Peyer's patch (tissue), 4 donors: Measurements from ENCODE around the gene PRDX5. TPM values are rescaled to one million over a fixed set of nuclear protein-coding genes. Genes with fewer than 3 reads are reported as not detected.
A peak's percentile ranks its signal among the peaks of the same experiment; 100 is the strongest.

Experiments used
- DNase-seq, 3 donors: peaks; one replicate each; pipeline ENCODE4 v3.0.0-alpha.2; 2017 to 2019
- H3K27ac ChIP-seq, 4 donors: fragments of 200-600 bp; sonication (generic); one replicate each; pipeline ENCODE4 v1.5.1; 2016 to 2019
- H3K27me3 ChIP-seq, 2 donors: fragments of 200-600 bp; sonication (generic); one replicate each; pipeline ENCODE4 v1.5.1; 2019
- H3K36me3 ChIP-seq, 3 donors: fragments of 200-600 bp; sonication (generic); one replicate each; pipeline ENCODE4 v1.5.1; 2016 to 2019
- H3K4me1 ChIP-seq, 4 donors: fragments of 200-600 bp; sonication (generic); one replicate each; pipeline ENCODE4 v1.5.1; 2016 to 2019
- H3K4me3 ChIP-seq, 4 donors: fragments of 200-600 bp; sonication (generic); 1 replicate in 3 of 4; 2 replicates in 1 of 4; pipeline ENCODE4 v1.5.1; 2016 to 2019; ENCODE audit warnings: mild to moderate bottlenecking in 1 of 4
- H3K9me3 ChIP-seq, 4 donors: fragments of 200-600 bp; sonication (generic); one replicate each; pipeline ENCODE4 v1.5.1; 2016 to 2019; ENCODE audit warnings: mild to moderate bottlenecking in 1 of 4
- CTCF ChIP-seq, 6 experiments: fragments of 450-650 bp in 4 of 6; fragments of 200-600 bp in 2 of 6; sonication (generic) in 1 of 6; IDR thresholded peaks; one replicate each; pipeline ENCODE4 v1.5.1; 2017 to 2019; ENCODE audit warnings: antibody characterized with exemption in 6 of 6, mild to moderate bottlenecking in 3 of 6, moderate library complexity in 1 of 6
- POLR2A ChIP-seq, 2 donors: fragments of 450-650 bp; IDR thresholded peaks; one replicate each; pipeline ENCODE4 v1.5.1; 2017; ENCODE audit warnings: antibody characterized with exemption in 2 of 2, mild to moderate bottlenecking in 2 of 2, moderate library complexity in 2 of 2
- total RNA-seq, 4 donors: library from RNA; depleted of rRNA; stranded (reverse); fragments of >200 nt; gene quantifications; one replicate each; pipeline ENCODE4 v1.1.0, GENCODE V29; 2016

Gene PRDX5
- total RNA-seq, 4 donors from 2014 or later, result 202 to 345 (median 268) TPM

- peak in 1 of 3 donors; percentile 44 for DNase-seq
- Histone ChIP-seq H3K4me3 (no peak overlapping the region), H3K27ac (peak overlapping the region in 1 of 4 donors; percentile 56), H3K4me1 (peaks cover 8 to 49% (median 21%) of the 10 kb centered on the region in 4 donors), H3K9me3 (no peaks in the 10 kb centered on the region), H3K27me3 (no peaks in the 10 kb centered on the region), H3K36me3 (no peaks in the 10 kb centered on the region)
- TF ChIP-seq CTCF (IDR thresholded peaks at IDR 0.05) (no peak), POLR2A (IDR thresholded peaks at IDR 0.05) (no peak)
Measured at GRCh38 chr11:64330888-64331287, 13.0 kb downstream of the PRDX5 start.

DNA sequence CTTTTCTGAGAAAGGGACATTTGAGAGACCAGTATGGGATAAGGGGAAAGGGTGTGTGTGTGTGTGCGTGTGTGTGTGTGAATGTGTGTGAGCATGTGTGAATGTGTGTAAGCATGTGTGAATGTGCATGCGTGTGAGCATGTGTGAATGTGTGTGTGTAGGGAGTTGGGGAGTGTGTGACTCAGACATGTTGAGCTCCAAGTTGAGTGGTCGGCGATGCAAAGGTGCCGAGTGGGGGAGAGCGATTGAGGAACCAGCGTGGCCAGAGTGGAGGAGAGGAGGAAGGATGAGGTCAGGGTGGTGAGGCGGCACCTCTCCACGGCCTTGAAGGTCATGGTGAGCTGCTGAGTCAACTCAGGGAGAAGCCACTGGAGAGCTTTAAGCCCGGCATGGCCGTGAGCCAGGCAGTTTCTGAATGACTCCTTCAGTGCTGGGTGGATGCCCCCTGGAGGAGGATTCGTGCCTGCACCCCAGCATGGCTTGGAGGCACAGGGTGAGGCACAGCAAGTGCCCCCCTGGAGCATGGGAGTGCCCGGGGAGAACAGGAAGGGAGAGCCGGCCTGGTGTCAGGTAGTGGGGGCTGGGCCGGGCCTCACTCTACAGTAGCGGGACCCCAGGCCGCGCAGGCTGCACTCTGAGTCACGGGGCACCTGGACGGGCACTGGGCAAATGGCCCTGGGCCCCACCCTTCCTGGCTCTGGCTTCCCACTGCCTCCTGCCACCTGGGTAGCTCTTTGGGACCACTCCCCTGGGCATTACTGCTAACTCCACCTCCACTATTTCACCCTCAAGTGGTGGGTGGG is 13.8 kb downstream of the PRDX5 start:
- peak; percentile 73 to 94 (median 93) for DNase-seq
- H3K36me3 ChIP-seq, result no peaks in the 10 kb centered on the region
- H3K27ac ChIP-seq, result peak overlapping the region in 3 of 4 donors; percentile 13 to 63 (median 56)
- no peak for TF ChIP-seq POLR2A (IDR thresholded peaks at IDR 0.05)
- peak; percentile 20 to 74 (median 60) for TF ChIP-seq CTCF (IDR thresholded peaks at IDR 0.05)
- H3K27me3 ChIP-seq, result no peaks in the 10 kb centered on the region
- H3K9me3 ChIP-seq, result no peaks in the 10 kb centered on the region
- H3K4me3 ChIP-seq, result peak overlapping the region in 1 of 4 donors; percentile 17
- H3K4me1 ChIP-seq, result peaks cover 8 to 49% (median 21%) of the 10 kb centered on the region in 4 donors

DNA sequence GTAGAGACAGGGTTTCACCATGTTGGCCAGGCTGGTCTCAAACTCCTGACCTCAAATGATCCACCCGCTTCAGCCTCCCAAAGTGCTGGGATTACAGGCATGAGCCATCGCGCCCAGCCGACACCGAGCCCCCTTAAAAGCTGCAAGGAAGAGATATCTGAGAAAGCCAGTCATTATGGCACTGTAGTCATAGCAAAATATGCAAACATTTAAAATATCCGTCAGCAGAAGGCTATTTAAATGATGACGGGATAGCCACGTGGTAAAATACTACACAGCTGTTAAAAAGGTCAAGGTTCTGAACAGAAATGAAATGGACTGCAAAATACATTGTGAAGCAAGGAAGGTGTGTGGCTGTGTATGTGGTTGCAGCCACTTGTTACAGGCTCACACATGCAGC is 15.6 kb downstream of the PRDX5 start:
- no peak overlapping the region for H3K4me3 ChIP-seq
- H3K4me1 ChIP-seq, result peaks cover 8 to 49% (median 21%) of the 10 kb centered on the region in 4 donors
- H3K27ac ChIP-seq, result no peak overlapping the region
- H3K27me3 ChIP-seq, result no peaks in the 10 kb centered on the region
- H3K36me3 ChIP-seq, result no peaks in the 10 kb centered on the region
- H3K9me3 ChIP-seq, result no peaks in the 10 kb centered on the region
- TF ChIP-seq CTCF (IDR thresholded peaks at IDR 0.05) (no peak), POLR2A (IDR thresholded peaks at IDR 0.05) (no peak)
- DNase-seq, result no peak

DNA sequence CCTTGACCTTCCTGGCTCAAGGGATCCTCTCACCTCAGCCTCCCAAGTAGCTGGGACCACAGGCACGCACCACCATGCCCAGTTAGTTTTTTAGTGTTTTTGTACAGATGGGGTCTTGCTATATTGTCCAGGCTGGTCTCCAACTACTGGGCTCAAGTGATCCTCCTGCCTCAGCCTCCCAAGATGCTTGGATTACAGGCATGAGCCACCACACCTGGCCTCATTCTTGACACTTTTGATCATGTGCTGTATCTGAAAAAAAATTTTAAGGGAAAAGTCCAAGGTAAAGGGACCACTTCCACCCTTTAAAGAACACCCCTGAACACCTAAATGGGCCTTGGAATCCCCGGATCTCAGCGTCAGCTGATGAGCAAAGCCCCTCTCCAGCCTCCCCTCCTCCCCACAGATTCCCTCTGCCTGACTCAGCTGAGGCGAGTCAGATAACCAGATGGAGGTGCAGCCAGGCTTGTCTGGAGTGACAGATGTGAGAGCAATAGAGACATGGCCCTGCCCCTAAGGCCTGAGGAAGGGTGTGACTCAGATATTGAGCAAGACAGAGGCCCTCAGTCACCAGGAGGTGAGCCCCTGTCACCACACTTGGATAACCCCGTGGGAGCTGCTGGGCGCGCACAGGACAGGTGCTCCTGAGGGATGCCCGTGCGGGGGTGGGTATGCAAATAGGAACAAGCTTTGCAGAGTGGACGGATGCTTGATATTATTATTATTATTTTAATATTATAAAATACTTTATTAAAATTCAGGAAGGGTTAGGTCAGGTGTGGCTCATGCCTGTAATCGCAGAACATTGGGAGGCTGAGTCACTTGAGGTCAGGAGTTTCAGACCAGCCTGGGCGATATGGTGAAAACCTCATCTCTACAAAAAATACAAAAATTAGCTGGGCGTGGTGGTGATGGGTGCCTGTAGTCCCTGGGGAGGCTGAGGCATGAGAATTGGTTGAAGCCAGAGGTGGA is 17.1 kb downstream of the PRDX5 start:
- Histone ChIP-seq H3K27ac (peak overlapping the region; percentile 52 to 71 (median 56)), H3K4me3 (no peak overlapping the region), H3K36me3 (no peaks in the 10 kb centered on the region), H3K27me3 (no peaks in the 10 kb centered on the region), H3K9me3 (no peaks in the 10 kb centered on the region), H3K4me1 (peaks cover 8 to 38% (median 22%) of the 10 kb centered on the region in 4 donors)
- peak in 1 of 2 donors; percentile 35 for TF ChIP-seq POLR2A (IDR thresholded peaks at IDR 0.05)
- peak in 2 of 6 experiments; percentile 26 to 28 for TF ChIP-seq CTCF (IDR thresholded peaks at IDR 0.05)
- peak; percentile 70 to 91 (median 70) for DNase-seq

DNA sequence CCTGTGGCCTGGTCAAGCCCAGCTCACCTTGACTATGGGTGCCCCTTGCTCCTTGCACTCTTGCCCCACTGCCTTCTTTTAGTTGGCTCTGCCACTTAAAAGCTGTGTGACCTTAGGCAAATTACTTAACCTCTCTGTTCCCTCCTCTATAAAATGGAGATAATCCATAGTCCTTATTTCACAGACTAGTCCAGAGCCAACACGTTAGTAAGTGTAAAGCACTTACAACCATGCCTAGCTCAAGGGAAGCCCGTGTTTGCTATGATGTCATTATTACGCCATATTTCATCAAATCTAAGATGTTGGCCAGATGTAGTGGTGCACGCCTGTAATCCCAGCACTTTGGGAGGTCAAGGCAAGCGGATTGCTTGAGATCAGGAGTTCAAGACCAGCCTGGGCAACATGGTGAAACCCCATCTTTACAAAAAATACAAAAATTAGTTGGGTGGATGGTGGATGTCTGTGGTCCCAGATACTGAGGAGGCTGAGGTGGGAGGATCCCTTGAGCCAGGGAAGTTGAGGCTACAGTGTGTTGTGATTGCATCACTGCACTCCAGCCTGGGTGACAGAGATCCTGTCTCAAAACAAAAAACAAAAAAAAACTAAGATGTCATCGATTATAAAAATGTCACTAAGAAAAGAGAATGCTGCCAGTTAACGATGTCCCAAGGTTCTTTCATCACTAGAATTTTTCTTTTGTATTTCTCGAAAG is 19.8 kb downstream of the PRDX5 start:
- H3K27me3 ChIP-seq, result no peaks in the 10 kb centered on the region
- TF ChIP-seq POLR2A (IDR thresholded peaks at IDR 0.05) (no peak), CTCF (IDR thresholded peaks at IDR 0.05) (no peak)

More for the DNA sequence above, 19.8 kb downstream of the PRDX5 start:
- H3K4me1 ChIP-seq, result peaks cover 3 to 28% (median 19%) of the 10 kb centered on the region in 4 donors
- H3K27ac ChIP-seq, result no peak overlapping the region
- no peak for DNase-seq
- no peak overlapping the region for H3K4me3 ChIP-seq
- H3K36me3 ChIP-seq, result no peaks in the 10 kb centered on the region
- H3K9me3 ChIP-seq, result no peaks in the 10 kb centered on the region
